ENCODE results near the gene RABL3. TPM values are rescaled to one million over a fixed set of nuclear protein-coding genes. Genes with fewer than 3 reads are reported as not detected.
A peak's percentile ranks its signal among the peaks of the same experiment; 100 is the strongest.

The RABL3 gene
- total and polyA plus RNA-seq, 10 donors, result 4.3 to 24.0 (median 15.9) TPM

- Histone ChIP-seq H3K4me1 (no peaks in the 10 kb centered on the region), H3K4me3 (no peak overlapping the region), H3K27me3 (replicated peaks in 1 of 7) (no peaks in the 10 kb centered on the region), H3K27ac (no peak overlapping the region), H3K36me3 (peaks cover 0 to 65% (median 25%) of the 10 kb centered on the region in 6 donors), H3K9me3 (peaks cover 0 to 19% (median 15%) of the 10 kb centered on the region in 8 donors)
- intact Hi-C loops (cut with DNase I; ENCODE audit: low total_unique reads), result no loop called here
- TF ChIP-seq POLR2AphosphoS5 (IDR thresholded peaks at IDR 0.05) (no peak), POLR2A (IDR thresholded peaks at IDR 0.05) (no peak), CTCF (IDR thresholded peaks at IDR 0.05 in 8 of 11, conservative IDR thresholded peaks at IDR 0.05 in 3 of 11) (no peak)
- no peak for DNase-seq
Observed at GRCh38 chr3:120706950-120707349, 35.4 kb downstream of the RABL3 start.

- DNase-seq, result no peak
- no peak for TF ChIP-seq POLR2A (IDR thresholded peaks at IDR 0.05)
- TF ChIP-seq POLR2AphosphoS5 (IDR thresholded peaks at IDR 0.05), result no peak
- 93 to 99% (median 97%) methylated on average over 5 of the region's 5 CpGs for WGBS, 5 donors
- intact Hi-C loops (cut with DNase I; ENCODE audit: low total_unique reads), result no loop called here
- no peak overlapping the region for H3K4me3 ChIP-seq
- H3K9me3 ChIP-seq, result peaks cover 0 to 19% (median 15%) of the 10 kb centered on the region in 8 donors
- no peaks in the 10 kb centered on the region for H3K4me1 ChIP-seq
- H3K36me3 ChIP-seq, result peaks cover 0 to 67% (median 25%) of the 10 kb centered on the region in 6 donors
- no peaks in the 10 kb centered on the region for H3K27me3 ChIP-seq (replicated peaks in 1 of 7)
- no peak overlapping the region for H3K27ac ChIP-seq
Observed at GRCh38 chr3:120705884-120706582, 36.3 kb downstream of the RABL3 start.

- intact Hi-C loops (cut with DNase I; ENCODE audit: low total_unique reads), result no loop called here
- Histone ChIP-seq H3K4me3 (no peak overlapping the region), H3K9me3 (peaks cover 0 to 18% (median 15%) of the 10 kb centered on the region in 8 donors), H3K27ac (no peak overlapping the region), H3K4me1 (no peaks in the 10 kb centered on the region), H3K27me3 (replicated peaks in 1 of 7) (no peaks in the 10 kb centered on the region), H3K36me3 (peaks cover 0 to 58% (median 19%) of the 10 kb centered on the region in 6 donors)
- WGBS, 5 donors, result 77 to 91% (median 79%) methylated on average over 3 of the region's 3 CpGs
- no peak for DNase-seq
- TF ChIP-seq POLR2A (IDR thresholded peaks at IDR 0.05), result no peak
- TF ChIP-seq CTCF (IDR thresholded peaks at IDR 0.05 in 8 of 11, conservative IDR thresholded peaks at IDR 0.05 in 3 of 11), result no peak
- TF ChIP-seq POLR2AphosphoS5 (IDR thresholded peaks at IDR 0.05), result no peak
Observed at GRCh38 chr3:120699333-120699732, 43.0 kb downstream of the RABL3 start.

GRCh38 chr3:120693439-120694171 lies 48.7 kb downstream of the RABL3 start:
- Histone ChIP-seq H3K36me3 (peaks cover 0 to 52% (median 11%) of the 10 kb centered on the region in 6 donors), H3K27ac (peak overlapping the region in 3 of 8 donors; percentile 13 to 40 (median 22)), H3K27me3 (replicated peaks in 1 of 7) (no peaks in the 10 kb centered on the region), H3K4me1 (peaks cover 0 to 3% (median 0%) of the 10 kb centered on the region in 6 donors), H3K4me3 (no peak overlapping the region), H3K9me3 (no peaks in the 10 kb centered on the region)
- intact Hi-C loops (cut with DNase I; ENCODE audit: low total_unique reads), result no loop called here
- no peak for TF ChIP-seq POLR2A (IDR thresholded peaks at IDR 0.05)
- TF ChIP-seq CTCF (IDR thresholded peaks at IDR 0.05 in 8 of 11, conservative IDR thresholded peaks at IDR 0.05 in 3 of 11), result no peak
- TF ChIP-seq POLR2AphosphoS5 (IDR thresholded peaks at IDR 0.05), result no peak
- WGBS, 5 donors, result 75 to 88% (median 83%) methylated on average over 1 of the region's 1 CpG
- no peak for DNase-seq
